PC-9 (cell line): ENCODE data around the gene DNMBP.

Source experiments
- CTCF ChIP-seq: fragments of 200-600 bp; sonication (generic); conservative IDR thresholded peaks from 2 replicates; pipeline ENCODE4 v1.6.1; 2017; ENCODE audit warnings: mixed run types, antibody characterized with exemption, mild to moderate bottlenecking, moderate library complexity
- EZH2 ChIP-seq: fragments of 200-600 bp; sonication (generic); IDR thresholded peaks from 2 replicates; pipeline ENCODE4 v1.8.0; 2017; ENCODE audit warnings: antibody characterized with exemption, low read depth

DNA sequence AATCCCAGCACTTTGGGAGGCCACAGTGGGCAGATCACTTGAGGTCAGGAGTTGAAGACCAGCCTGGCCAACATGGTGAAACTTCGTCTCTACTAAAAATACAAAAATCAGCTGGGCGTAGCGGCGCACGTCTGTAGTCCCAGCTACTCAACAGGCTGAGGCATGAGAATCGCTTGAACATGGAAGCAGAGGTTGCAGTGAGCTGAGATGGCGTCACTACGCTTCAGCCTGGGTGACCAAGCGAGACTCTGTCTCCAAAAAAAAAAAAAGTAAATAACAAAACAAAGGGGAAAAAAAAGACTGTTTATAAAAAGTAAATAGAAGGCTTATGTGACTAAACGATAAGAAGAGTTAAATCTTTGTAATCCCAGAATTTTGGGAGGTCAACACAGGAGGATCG is 15.0 kb upstream of the DNMBP start:
- no peak for TF ChIP-seq CTCF
- no peak for TF ChIP-seq EZH2
